AML-193 (cell line): ENCODE results near the gene ARF1.
A peak's percentile ranks its signal among the peaks of the same experiment; 100 is the strongest.

Experiments
- DNase-seq, 2 experiments: peaks; one replicate each; lab custom pipeline; 2025; lab: John Stamatoyannopoulos, UW

The ARF1 gene

GRCh38 chr1:228123505-228123904 is 41.0 kb downstream of the ARF1 start:
- no peak for DNase-seq

DNA sequence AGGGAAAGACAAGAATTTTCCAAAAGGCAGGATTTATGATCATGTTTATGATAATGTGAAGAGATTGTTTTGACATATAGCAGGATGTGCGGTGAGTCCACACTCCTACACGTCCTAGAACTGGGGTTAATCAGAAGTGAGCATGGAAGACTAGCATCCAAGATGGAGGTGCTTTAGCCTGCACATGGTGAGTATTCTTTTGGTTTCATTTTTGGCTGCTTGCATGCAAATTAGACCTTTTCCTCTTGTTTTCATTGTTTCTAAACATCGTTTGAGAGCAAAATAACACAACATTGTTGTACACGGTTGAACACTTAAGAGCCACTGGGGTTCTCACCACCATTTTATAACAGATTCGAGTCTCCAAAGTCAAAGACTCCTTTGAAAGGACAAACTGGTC is 42.7 kb downstream of the ARF1 start:
- DNase-seq, result no peak

DNA sequence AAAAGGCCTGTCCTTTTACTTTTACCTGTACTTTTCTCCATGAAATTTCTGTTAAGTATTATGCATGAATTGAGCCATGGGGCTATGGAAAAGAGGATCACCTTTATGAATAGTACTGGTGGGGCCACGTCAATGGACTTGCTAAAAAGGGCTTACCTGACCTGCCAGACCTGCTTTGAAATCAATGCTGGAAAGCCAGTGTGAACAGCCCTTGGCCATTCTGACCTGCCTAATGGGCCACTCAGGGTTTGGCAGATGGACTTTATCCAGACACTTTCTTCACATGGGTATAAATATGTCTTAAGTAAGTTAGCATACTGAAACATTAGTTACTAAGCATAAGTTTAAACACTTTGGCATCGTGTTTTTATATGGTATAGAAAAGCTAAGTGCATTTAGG is 49.3 kb downstream of the ARF1 start:
- DNase-seq, result no peak

DNA sequence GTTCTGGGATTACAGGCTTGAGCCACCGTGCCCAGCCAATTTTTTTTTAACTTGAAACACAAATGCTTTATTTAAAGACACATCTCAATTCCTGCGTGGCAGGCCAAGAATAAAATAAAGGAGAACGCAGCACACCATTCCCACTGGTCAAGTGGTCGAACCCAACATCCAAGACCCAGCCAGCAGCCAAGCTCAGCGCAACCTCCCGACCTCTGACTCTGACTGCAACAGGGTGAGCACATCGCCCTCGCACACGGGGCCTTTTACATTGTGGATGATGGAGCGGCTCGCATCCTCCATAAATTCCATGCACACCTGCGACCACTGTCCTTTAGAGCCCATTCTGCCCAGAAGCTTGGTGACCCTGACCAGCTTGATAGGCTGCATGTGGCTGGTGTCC is 52.1 kb downstream of the ARF1 start:
- no peak for DNase-seq

DNA sequence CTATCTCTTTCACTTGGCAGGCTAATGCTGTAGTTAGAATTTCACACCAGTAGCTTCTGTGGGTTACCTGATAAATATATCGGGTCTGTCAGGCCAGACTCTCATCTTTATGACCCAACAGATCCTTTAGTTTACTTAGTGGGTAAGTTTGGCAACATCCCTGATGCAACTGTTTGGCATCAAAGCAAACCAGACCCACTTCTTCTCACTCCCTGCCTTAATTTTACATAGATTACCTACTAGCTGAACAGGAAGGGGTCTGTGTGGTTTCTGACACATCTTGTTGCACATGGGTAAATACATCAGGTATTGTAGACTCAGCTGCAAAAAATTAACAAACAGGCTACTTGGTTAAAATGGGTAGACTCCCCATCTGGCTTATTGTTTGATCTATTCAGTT is 54.4 kb downstream of the ARF1 start:
- no peak for DNase-seq

GRCh38 chr1:228139406-228139930 is 57.0 kb downstream of the ARF1 start:
- DNase-seq, result no peak

DNA sequence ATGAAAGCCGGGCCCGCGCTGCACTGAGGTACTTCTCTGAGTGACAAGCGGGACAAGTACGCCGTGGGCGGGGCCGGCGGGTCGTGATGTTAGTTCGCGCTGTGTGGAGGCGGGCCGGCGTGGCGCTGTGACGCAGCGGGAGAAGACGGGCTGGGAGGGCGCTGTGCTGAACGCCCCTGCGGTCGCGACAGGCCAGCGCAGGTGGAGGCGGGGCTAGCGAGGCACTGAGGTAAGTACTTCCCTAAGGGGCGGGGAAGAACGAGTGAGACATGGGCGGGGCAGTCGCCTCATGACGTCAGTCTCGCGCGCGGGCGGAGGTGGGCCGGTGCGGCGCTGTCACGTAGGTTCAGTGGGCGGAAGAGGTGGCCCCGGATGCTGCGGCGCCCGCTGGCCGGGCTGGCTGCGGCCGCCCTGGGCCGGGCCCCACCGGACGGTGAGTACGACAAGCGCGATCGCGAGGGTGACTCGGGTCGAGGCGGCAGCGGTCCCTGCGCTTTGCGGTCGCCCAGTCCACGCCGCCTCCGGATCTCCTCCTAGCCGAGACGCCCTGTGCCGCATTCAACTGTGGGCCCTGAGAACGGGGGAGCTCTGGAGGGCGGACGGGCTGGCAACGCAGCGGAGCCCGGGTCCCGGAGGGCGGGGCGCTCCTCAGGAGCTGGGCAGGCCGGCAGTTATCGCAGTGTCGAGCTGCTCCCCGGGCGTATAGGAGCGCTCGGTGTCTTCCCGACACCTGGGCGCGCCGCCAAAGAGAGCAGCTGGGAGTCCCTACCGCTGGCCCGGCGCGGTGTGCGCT is 57.6 kb downstream of the ARF1 start, which contains the start of gene GUK1:
Gene GUK1, plus strand, starts transcription at position 349 of the 793 bp plus-strand sequence. Its CDS starts 24 bp downstream, at position 373.
- DNase-seq, result peak; percentile 98 to 99

- DNase-seq, result no peak
Measured at GRCh38 chr1:228140724-228141225, 58.3 kb downstream of the ARF1 start.

DNA sequence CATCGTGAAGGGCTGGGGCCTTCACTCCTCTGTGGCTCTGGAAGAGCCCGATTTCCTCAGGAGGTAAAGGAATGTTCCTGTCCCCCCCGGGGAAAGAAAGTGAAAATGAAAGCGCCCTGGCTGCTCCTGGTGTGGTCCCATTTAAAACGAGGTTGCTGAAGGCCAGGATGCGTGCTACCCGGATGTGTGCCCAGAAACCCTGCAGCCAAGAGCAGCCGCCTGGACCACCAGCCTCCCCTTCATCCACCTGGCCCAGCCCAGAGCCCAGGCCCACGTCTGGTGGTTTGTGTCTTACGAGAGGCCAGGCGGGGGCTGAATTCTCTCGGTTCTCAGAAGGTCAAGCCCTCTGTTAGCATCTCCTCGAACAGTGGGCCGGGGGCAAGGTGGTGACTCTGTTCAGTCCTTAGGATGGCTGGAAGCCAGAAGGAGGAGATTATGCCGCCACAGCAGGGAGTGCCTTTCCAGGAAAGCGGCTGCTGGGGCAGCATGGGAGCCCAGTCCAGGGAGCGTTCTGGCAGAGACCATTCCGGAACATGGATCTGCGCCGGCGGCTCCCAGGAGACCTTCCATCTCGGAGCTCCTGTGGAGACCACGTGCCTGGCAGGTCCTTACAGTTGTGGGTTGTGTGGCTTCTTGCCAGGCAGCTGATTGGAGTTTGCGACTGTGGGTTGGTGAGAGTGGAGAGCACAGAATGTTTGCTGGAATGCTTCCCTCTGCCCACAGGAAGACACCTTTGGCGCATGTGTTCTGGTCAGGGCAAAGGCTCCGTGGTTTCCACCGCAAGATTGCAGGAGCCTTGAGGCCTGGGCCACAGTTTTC is 58.9 kb downstream of the ARF1 start:
- peak in 1 of 2 experiments; percentile 2 for DNase-seq

GRCh38 chr1:228142155-228142691 is 59.7 kb downstream of the ARF1 start:
- no peak for DNase-seq

DNA sequence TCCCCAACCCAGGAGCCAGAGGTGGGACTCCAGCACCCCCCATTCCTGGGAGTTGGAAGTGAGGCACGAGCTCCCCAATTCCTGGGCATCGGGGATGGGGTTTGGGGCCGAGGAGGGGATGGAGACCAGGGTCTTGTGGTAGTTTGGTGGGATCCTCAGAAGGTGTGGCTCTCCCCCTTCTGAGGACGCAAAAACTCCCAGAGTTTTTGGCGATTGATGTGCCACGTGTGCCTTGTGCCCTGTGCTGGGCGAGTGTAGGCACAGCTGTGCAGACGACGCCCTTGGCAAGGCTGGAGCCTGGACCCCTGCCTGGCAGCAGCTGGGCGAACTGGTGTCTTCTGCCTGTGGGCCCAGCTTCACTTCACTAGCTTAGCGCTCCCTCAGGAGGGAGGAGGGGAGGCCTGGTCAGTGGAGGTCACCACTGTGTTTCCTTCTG is 60.2 kb downstream of the ARF1 start:
- no peak for DNase-seq

GRCh38 chr1:228143480-228144192 is 61.1 kb downstream of the ARF1 start:
- no peak for DNase-seq

GRCh38 chr1:228144193-228144992 is 61.9 kb downstream of the ARF1 start:
- no peak for DNase-seq

DNA sequence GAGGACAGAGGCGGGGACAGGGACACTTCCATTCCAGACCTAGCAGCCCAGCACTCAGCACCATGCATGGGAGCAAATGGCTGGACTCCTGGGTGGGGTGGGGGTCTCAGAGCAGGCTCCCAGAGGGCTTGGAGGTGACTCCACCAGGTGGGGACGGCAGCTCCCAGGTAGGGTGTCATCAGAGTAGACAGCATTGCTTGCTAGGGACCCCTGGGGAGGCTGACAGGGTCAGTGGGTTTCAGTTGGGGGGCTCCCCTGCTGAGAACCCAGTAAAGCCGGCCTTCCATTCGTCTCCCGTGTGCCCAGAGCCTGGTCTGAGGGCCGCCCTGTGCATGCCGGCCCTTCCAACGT is 62.5 kb downstream of the ARF1 start:
- DNase-seq, result no peak

DNA sequence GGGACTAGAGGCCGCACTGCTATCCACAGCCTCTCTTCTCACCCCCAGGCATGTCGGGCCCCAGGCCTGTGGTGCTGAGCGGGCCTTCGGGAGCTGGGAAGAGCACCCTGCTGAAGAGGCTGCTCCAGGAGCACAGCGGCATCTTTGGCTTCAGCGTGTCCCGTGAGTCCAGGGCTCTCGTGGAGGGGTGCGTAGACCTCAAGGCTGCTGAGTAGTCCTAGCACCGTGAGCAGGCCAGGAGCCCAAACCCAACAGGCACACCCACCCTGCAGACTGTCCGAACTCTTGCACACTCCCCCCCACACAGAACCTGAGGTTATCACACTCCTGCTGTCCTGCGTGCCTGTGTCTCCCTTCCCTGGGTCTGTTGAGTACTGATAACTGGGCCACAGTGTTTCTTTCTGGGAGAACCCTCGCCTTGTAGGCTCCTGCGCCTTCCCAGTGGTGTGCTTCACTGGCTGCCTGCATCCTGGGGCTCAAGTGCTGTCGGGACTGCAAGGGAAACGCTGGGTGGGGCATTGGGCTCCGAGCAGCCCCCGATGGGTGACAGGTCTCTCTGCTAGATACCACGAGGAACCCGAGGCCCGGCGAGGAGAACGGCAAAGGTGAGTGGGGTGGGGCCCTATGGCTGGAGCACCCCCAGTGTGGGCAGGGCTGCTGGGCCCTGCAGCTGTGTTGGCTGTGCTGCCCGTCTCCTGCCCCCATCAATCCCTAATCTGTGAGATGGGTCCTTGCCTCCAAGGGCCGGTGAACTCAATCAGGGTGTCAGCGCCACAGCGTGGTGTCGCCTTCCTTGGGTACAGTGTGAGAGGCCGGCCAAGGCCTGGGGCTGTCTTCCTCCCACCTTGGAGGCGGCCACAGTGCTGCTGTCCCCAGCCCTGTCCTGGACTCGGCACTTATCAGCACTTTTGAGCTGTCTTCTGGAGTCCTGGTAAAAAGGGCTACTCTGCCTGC is 63.2 kb downstream of the ARF1 start:
- DNase-seq, result no peak

GRCh38 chr1:228146417-228147150 is 64.1 kb downstream of the ARF1 start:
- DNase-seq, result no peak

GRCh38 chr1:228147151-228147693 is 64.7 kb downstream of the ARF1 start:
- no peak for DNase-seq

GRCh38 chr1:228147768-228148167 is 65.3 kb downstream of the ARF1 start:
- DNase-seq, result no peak
